Measurements from ENCODE around the gene NPTX1.

NPTX1 gene

GRCh38 chr17:80444644-80444979, 31.8 kb downstream of the NPTX1 start:
- no peak overlapping the region for H3K27ac Mint-ChIP-seq

GRCh38 chr17:80443916-80444643, 32.3 kb downstream of the NPTX1 start:
- peaks cover 2% of the 10 kb centered on the region for H3K27me3 Mint-ChIP-seq (ENCODE audit: low read depth)
- no peak for DNase-seq (ENCODE audit: low spot score)
- H3K9me3 Mint-ChIP-seq: no peaks in the 10 kb centered on the region
- H3K27ac Mint-ChIP-seq: no peak overlapping the region
- H3K4me3 Mint-ChIP-seq: no peak overlapping the region
- no peaks in the 10 kb centered on the region for H3K4me1 Mint-ChIP-seq (ENCODE audit: low read depth)
- H3K36me3 Mint-ChIP-seq (ENCODE audit: low read depth): no peaks in the 10 kb centered on the region

More at GRCh38 chr17:80444644-80444979, 31.8 kb downstream of the NPTX1 start:
- no peaks in the 10 kb centered on the region for H3K9me3 Mint-ChIP-seq
- H3K27me3 Mint-ChIP-seq (ENCODE audit: low read depth): peaks cover 2% of the 10 kb centered on the region
- no peaks in the 10 kb centered on the region for H3K36me3 Mint-ChIP-seq (ENCODE audit: low read depth)
- H3K4me3 Mint-ChIP-seq: no peak overlapping the region
- DNase-seq (ENCODE audit: low spot score): no peak
- H3K4me1 Mint-ChIP-seq (ENCODE audit: low read depth): no peaks in the 10 kb centered on the region

- no peak for DNase-seq (ENCODE audit: low spot score)
- Mint-ChIP-seq H3K9me3 (no peaks in the 10 kb centered on the region), H3K27ac (no peak overlapping the region), H3K4me3 (no peak overlapping the region), H3K27me3 (ENCODE audit: low read depth) (peaks cover 2% of the 10 kb centered on the region), H3K36me3 (ENCODE audit: low read depth) (no peaks in the 10 kb centered on the region), H3K4me1 (ENCODE audit: low read depth) (no peaks in the 10 kb centered on the region)
Observed at GRCh38 chr17:80443498-80443897, 32.9 kb downstream of the NPTX1 start.

- peaks cover 2% of the 10 kb centered on the region for H3K27me3 Mint-ChIP-seq (ENCODE audit: low read depth)
- H3K27ac Mint-ChIP-seq: no peak overlapping the region
- no peaks in the 10 kb centered on the region for H3K36me3 Mint-ChIP-seq (ENCODE audit: low read depth)
- no peak for DNase-seq (ENCODE audit: low spot score)
- H3K4me3 Mint-ChIP-seq: no peak overlapping the region
- H3K9me3 Mint-ChIP-seq: no peaks in the 10 kb centered on the region
- no peaks in the 10 kb centered on the region for H3K4me1 Mint-ChIP-seq (ENCODE audit: low read depth)
Observed at GRCh38 chr17:80442764-80443163, 33.6 kb downstream of the NPTX1 start.

GRCh38 chr17:80442323-80442659, 34.1 kb downstream of the NPTX1 start:
- Mint-ChIP-seq H3K27ac (no peak overlapping the region), H3K4me3 (no peak overlapping the region), H3K9me3 (no peaks in the 10 kb centered on the region), H3K27me3 (ENCODE audit: low read depth) (peaks cover 2% of the 10 kb centered on the region), H3K36me3 (ENCODE audit: low read depth) (no peaks in the 10 kb centered on the region), H3K4me1 (ENCODE audit: low read depth) (no peaks in the 10 kb centered on the region)
- DNase-seq (ENCODE audit: low spot score): no peak

GRCh38 chr17:80441598-80442322, 34.6 kb downstream of the NPTX1 start:
- H3K27ac Mint-ChIP-seq: no peak overlapping the region
- no peak overlapping the region for H3K4me3 Mint-ChIP-seq
- peaks cover 2% of the 10 kb centered on the region for H3K27me3 Mint-ChIP-seq (ENCODE audit: low read depth)
- no peaks in the 10 kb centered on the region for H3K4me1 Mint-ChIP-seq (ENCODE audit: low read depth)
- no peaks in the 10 kb centered on the region for H3K9me3 Mint-ChIP-seq
- no peak for DNase-seq (ENCODE audit: low spot score)
- no peaks in the 10 kb centered on the region for H3K36me3 Mint-ChIP-seq (ENCODE audit: low read depth)

- Mint-ChIP-seq H3K36me3 (ENCODE audit: low read depth) (no peaks in the 10 kb centered on the region), H3K9me3 (no peaks in the 10 kb centered on the region), H3K27ac (no peak overlapping the region), H3K4me3 (no peak overlapping the region), H3K4me1 (ENCODE audit: low read depth) (no peaks in the 10 kb centered on the region), H3K27me3 (ENCODE audit: low read depth) (peaks cover 2% of the 10 kb centered on the region)
- DNase-seq (ENCODE audit: low spot score): peak; percentile 33
Observed at GRCh38 chr17:80441133-80441578, 35.3 kb downstream of the NPTX1 start.

GRCh38 chr17:80439499-80439898, 36.9 kb downstream of the NPTX1 start:
- Mint-ChIP-seq H3K4me1 (ENCODE audit: low read depth) (no peaks in the 10 kb centered on the region), H3K4me3 (no peak overlapping the region), H3K27ac (no peak overlapping the region), H3K9me3 (no peaks in the 10 kb centered on the region), H3K27me3 (ENCODE audit: low read depth) (peaks cover 2% of the 10 kb centered on the region), H3K36me3 (ENCODE audit: low read depth) (no peaks in the 10 kb centered on the region)
- DNase-seq (ENCODE audit: low spot score): no peak

- Mint-ChIP-seq H3K27ac (no peak overlapping the region), H3K27me3 (ENCODE audit: low read depth) (peaks cover 2% of the 10 kb centered on the region), H3K4me3 (no peak overlapping the region), H3K4me1 (ENCODE audit: low read depth) (no peaks in the 10 kb centered on the region), H3K9me3 (no peaks in the 10 kb centered on the region), H3K36me3 (ENCODE audit: low read depth) (no peaks in the 10 kb centered on the region)
- no peak for DNase-seq (ENCODE audit: low spot score)
Observed at GRCh38 chr17:80438806-80439205, 37.6 kb downstream of the NPTX1 start.

- Mint-ChIP-seq H3K27me3 (ENCODE audit: low read depth) (no peaks in the 10 kb centered on the region), H3K4me3 (no peak overlapping the region), H3K27ac (no peak overlapping the region), H3K36me3 (ENCODE audit: low read depth) (no peaks in the 10 kb centered on the region), H3K9me3 (no peaks in the 10 kb centered on the region), H3K4me1 (ENCODE audit: low read depth) (no peaks in the 10 kb centered on the region)
- no peak for DNase-seq (ENCODE audit: low spot score)
Observed at GRCh38 chr17:80437532-80437931, 38.9 kb downstream of the NPTX1 start.

GRCh38 chr17:80433916-80434666, 42.3 kb downstream of the NPTX1 start:
- Mint-ChIP-seq H3K4me1 (ENCODE audit: low read depth) (no peaks in the 10 kb centered on the region), H3K9me3 (no peaks in the 10 kb centered on the region), H3K27me3 (ENCODE audit: low read depth) (no peaks in the 10 kb centered on the region), H3K4me3 (no peak overlapping the region), H3K36me3 (ENCODE audit: low read depth) (no peaks in the 10 kb centered on the region), H3K27ac (no peak overlapping the region)
- no peak for DNase-seq (ENCODE audit: low spot score)

GRCh38 chr17:80432961-80433550, 43.4 kb downstream of the NPTX1 start:
- Mint-ChIP-seq H3K9me3 (no peaks in the 10 kb centered on the region), H3K27ac (no peak overlapping the region), H3K4me1 (ENCODE audit: low read depth) (no peaks in the 10 kb centered on the region), H3K4me3 (no peak overlapping the region), H3K27me3 (ENCODE audit: low read depth) (no peaks in the 10 kb centered on the region), H3K36me3 (ENCODE audit: low read depth) (no peaks in the 10 kb centered on the region)
- no peak for DNase-seq (ENCODE audit: low spot score)

- Mint-ChIP-seq H3K36me3 (ENCODE audit: low read depth) (no peaks in the 10 kb centered on the region), H3K27ac (no peak overlapping the region), H3K27me3 (ENCODE audit: low read depth) (no peaks in the 10 kb centered on the region), H3K4me1 (ENCODE audit: low read depth) (no peaks in the 10 kb centered on the region), H3K4me3 (no peak overlapping the region), H3K9me3 (no peaks in the 10 kb centered on the region)
- DNase-seq (ENCODE audit: low spot score): no peak
Observed at GRCh38 chr17:80432350-80432955, 44.0 kb downstream of the NPTX1 start.

Data from T-helper 2 cell treated with Interferon-gamma antibody and Interleukin-4, amounts not matched to agents 5 μg/mL and 100 μg/mL, for 36 hours (primary cell).